Measurements from ENCODE around the gene NDUFAB1. TPM values are rescaled to one million over a fixed set of nuclear protein-coding genes. Genes with fewer than 3 reads are reported as not detected.

Gene NDUFAB1
- polyA plus RNA-seq, 2 of the 4 experiments (the other 2 are of a cell fraction) = 167 to 277 TPM

DNA sequence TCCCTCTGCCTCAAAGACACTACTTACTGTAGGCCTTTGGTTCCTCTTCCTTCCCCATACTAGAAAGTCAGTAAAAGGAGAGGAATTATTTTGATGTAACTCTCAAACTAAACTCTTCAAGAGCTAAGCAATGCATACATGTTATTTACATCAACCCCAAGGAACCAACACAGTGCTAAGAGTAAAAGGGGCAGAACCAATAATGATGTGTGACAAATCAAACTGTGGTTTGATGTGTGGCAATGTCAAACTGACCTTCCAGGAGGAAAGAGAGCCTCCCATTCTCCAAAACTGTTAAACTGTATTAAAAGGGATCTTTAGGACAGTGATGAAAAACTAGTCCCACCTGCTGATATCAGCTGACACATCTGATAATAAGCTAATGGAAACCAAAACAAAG lies 15.7 kb downstream of the NDUFAB1 start:
- no peak overlapping the region for H3K27ac ChIP-seq
- DNase-seq (ENCODE audit: low read depth in 1 of 2, low spot score in 1 of 2) (no peak), FAIRE-seq (no peak), ATAC-seq (no peak)
- ChIA-PET POLR2A (no interaction called here), CTCF (interaction anchor here (2.0 kb wide), 1 partner anchor 10 kb away, joined by 5 read pairs; no protein-coding TSS in a partner anchor)
- no peaks in the 10 kb centered on the region for H3K9me3 ChIP-seq
- TF ChIP-seq KDM5A (IDR thresholded peaks at IDR 0.05) (no peak), FOSB (CRISPR knock-in tag; IDR thresholded peaks at IDR 0.05) (no peak), SMC3 (IDR thresholded peaks at IDR 0.05) (no peak), CHD4 (IDR thresholded peaks at IDR 0.05; ENCODE audit: borderline replicate concordance) (no peak), TP53 (CRISPR knock-in tag; IDR thresholded peaks at IDR 0.05) (no peak), FOSL2 (IDR thresholded peaks at IDR 0.05) (no peak), FOSL2 (CRISPR knock-in tag; IDR thresholded peaks at IDR 0.05) (no peak), HOXB13 (CRISPR knock-in tag; IDR thresholded peaks at IDR 0.05; ENCODE audit: low read depth) (no peak), RNF2 (IDR thresholded peaks at IDR 0.05; ENCODE audit: borderline replicate concordance, low read depth) (no peak), KDM1A (IDR thresholded peaks at IDR 0.05; ENCODE audit: low read depth) (no peak), RCOR1 (IDR thresholded peaks at IDR 0.05; ENCODE audit: low read depth, low read length) (no peak), ZSCAN20 (CRISPR knock-in tag; IDR thresholded peaks at IDR 0.05) (no peak), JUN (IDR thresholded peaks at IDR 0.05) (no peak), ZNF302 (CRISPR knock-in tag; IDR thresholded peaks at IDR 0.05) (no peak), EP300 (IDR thresholded peaks at IDR 0.05) (no peak), HOXB5 (CRISPR knock-in tag; IDR thresholded peaks at IDR 0.05) (no peak), FOXS1 (CRISPR knock-in tag; IDR thresholded peaks at IDR 0.05) (no peak)
- TF ChIP-seq, protein P1, sequence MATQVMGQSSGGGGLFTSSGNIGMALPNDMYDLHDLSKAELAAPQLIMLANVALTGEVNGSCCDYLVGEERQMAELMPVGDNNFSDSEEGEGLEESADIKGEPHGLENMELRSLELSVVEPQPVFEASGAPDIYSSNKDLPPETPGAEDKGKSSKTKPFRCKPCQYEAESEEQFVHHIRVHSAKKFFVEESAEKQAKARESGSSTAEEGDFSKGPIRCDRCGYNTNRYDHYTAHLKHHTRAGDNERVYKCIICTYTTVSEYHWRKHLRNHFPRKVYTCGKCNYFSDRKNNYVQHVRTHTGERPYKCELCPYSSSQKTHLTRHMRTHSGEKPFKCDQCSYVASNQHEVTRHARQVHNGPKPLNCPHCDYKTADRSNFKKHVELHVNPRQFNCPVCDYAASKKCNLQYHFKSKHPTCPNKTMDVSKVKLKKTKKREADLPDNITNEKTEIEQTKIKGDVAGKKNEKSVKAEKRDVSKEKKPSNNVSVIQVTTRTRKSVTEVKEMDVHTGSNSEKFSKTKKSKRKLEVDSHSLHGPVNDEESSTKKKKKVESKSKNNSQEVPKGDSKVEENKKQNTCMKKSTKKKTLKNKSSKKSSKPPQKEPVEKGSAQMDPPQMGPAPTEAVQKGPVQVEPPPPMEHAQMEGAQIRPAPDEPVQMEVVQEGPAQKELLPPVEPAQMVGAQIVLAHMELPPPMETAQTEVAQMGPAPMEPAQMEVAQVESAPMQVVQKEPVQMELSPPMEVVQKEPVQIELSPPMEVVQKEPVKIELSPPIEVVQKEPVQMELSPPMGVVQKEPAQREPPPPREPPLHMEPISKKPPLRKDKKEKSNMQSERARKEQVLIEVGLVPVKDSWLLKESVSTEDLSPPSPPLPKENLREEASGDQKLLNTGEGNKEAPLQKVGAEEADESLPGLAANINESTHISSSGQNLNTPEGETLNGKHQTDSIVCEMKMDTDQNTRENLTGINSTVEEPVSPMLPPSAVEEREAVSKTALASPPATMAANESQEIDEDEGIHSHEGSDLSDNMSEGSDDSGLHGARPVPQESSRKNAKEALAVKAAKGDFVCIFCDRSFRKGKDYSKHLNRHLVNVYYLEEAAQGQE (IDR thresholded peaks at IDR 0.05) = no peak
- TF ChIP-seq, protein P2, sequence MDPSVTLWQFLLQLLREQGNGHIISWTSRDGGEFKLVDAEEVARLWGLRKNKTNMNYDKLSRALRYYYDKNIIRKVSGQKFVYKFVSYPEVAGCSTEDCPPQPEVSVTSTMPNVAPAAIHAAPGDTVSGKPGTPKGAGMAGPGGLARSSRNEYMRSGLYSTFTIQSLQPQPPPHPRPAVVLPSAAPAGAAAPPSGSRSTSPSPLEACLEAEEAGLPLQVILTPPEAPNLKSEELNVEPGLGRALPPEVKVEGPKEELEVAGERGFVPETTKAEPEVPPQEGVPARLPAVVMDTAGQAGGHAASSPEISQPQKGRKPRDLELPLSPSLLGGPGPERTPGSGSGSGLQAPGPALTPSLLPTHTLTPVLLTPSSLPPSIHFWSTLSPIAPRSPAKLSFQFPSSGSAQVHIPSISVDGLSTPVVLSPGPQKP (IDR thresholded peaks at IDR 0.05; ENCODE audit: low read depth, low read length) = no peak
- TF ChIP-seq, protein P3, sequence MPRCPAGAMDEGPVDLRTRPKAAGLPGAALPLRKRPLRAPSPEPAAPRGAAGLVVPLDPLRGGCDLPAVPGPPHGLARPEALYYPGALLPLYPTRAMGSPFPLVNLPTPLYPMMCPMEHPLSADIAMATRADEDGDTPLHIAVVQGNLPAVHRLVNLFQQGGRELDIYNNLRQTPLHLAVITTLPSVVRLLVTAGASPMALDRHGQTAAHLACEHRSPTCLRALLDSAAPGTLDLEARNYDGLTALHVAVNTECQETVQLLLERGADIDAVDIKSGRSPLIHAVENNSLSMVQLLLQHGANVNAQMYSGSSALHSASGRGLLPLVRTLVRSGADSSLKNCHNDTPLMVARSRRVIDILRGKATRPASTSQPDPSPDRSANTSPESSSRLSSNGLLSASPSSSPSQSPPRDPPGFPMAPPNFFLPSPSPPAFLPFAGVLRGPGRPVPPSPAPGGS (IDR thresholded peaks at IDR 0.05) = no peak
- H3K4me2 ChIP-seq = no peak overlapping the region
- H3K4me3 ChIP-seq = no peak overlapping the region
- no peaks in the 10 kb centered on the region for H3K4me1 ChIP-seq

DNA sequence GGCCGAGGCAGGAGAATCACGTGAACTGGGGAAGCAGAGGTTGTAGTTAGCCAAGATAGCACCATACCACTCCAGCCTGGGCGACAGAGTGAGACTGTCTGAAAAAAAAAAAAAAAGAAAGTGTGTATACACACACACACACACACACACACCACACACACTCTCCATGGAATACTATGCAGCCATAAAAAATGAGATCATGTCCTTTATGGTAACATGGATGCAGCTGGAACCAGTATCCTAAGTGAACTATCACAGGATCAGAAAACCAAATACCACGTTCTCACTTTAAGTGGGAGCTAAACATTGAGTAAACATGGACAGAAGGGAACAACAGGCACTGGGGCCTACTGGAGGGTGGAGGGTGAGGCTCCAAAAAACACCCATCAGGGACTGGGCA lies 16.7 kb downstream of the NDUFAB1 start:
- FAIRE-seq = no peak
- no peak overlapping the region for H3K27ac ChIP-seq
- TF ChIP-seq, protein P4, sequence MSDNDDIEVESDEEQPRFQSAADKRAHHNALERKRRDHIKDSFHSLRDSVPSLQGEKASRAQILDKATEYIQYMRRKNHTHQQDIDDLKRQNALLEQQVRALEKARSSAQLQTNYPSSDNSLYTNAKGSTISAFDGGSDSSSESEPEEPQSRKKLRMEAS (IDR thresholded peaks at IDR 0.05) = no peak
- TF ChIP-seq, protein P2 (IDR thresholded peaks at IDR 0.05; ENCODE audit: low read depth, low read length) = no peak
- TF ChIP-seq ESRRA (IDR thresholded peaks at IDR 0.05; ENCODE audit: borderline replicate concordance, low read length) = no peak
- no peak for TF ChIP-seq CEBPB (IDR thresholded peaks at IDR 0.05)
- TF ChIP-seq HOXA7 (CRISPR knock-in tag; IDR thresholded peaks at IDR 0.05) = no peak
- no peak for TF ChIP-seq POLR2AphosphoS2 (conservative IDR thresholded peaks at IDR 0.05; ENCODE audit: low read length)
- no peak for TF ChIP-seq ZNF302 (CRISPR knock-in tag; IDR thresholded peaks at IDR 0.05)
- TF ChIP-seq MAZ (IDR thresholded peaks at IDR 0.05; ENCODE audit: borderline replicate concordance, low read depth, low read length) = no peak
- TF ChIP-seq, protein P5, sequence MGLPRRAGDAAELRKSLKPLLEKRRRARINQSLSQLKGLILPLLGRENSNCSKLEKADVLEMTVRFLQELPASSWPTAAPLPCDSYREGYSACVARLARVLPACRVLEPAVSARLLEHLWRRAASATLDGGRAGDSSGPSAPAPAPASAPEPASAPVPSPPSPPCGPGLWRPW (IDR thresholded peaks at IDR 0.05) = no peak
- TF ChIP-seq PHF8 (IDR thresholded peaks at IDR 0.05; ENCODE audit: borderline replicate concordance, low read depth) = no peak
- TF ChIP-seq POLR2A (IDR thresholded peaks at IDR 0.05; ENCODE audit: low read length) = no peak
- TF ChIP-seq ZSCAN20 (CRISPR knock-in tag; IDR thresholded peaks at IDR 0.05) = no peak
- no peak for ATAC-seq
- CTCF ChIA-PET = interaction anchor here (0.8 to 2.0 kb wide), 2 partner anchors 11 to 22 kb away, joined by 3 to 5 read pairs; partner anchors contain the start of gene UBFD1
- H3K4me1 ChIP-seq = no peaks in the 10 kb centered on the region
- POLR2A ChIA-PET = no interaction called here
- H3K4me3 ChIP-seq = no peak overlapping the region
- H3K4me2 ChIP-seq = no peak overlapping the region
- no peak for DNase-seq (ENCODE audit: low read depth in 1 of 2, low spot score in 1 of 2)
- no peaks in the 10 kb centered on the region for H3K9me3 ChIP-seq
- WGBS (ENCODE audit: missing lambda C conversion rate) = 92% methylated on average over 4 of the region's 4 CpGs
